Activated CD4-positive, alpha-beta memory T cell treated with anti-CD3 and anti-CD28 coated beads, Interleukin-2, amount 10 ng/mL, durations not matched to agents 7 days and 5 days (primary cell): Measurements from ENCODE around the gene ENG. TPM values are rescaled to one million over a fixed set of nuclear protein-coding genes. Genes with fewer than 3 reads are reported as not detected.

Experiments
- CTCF ChIA-PET: fragments of 350-600 bp; sonication (Branson Sonifier 250); formaldehyde crosslinking; loops from one replicate; lab custom pipeline; 2021; ENCODE audit warnings: antibody characterized with exemption, inconsistent platforms; lab: Charles Lee
- POLR2A ChIA-PET: fragments of 350-600 bp; sonication (Branson Sonifier 250); formaldehyde crosslinking; loops from one replicate; lab custom pipeline; 2021; ENCODE audit warnings: antibody characterized with exemption; lab: Charles Lee
- DNase-seq: peaks from one replicate; pipeline ENCODE4 v3.0.0-alpha.2; 2020
- H3K27ac Mint-ChIP-seq: one replicate; pipeline ENCODE4 v1.8.0; 2021; ENCODE audit warnings: mild to moderate bottlenecking, mixed read lengths
- H3K27me3 Mint-ChIP-seq: one replicate; pipeline ENCODE4 v1.8.0; 2021; ENCODE audit warnings: mixed read lengths
- H3K36me3 Mint-ChIP-seq: one replicate; pipeline ENCODE4 v1.8.0; 2021; ENCODE audit warnings: low read depth, mixed read lengths
- H3K4me1 Mint-ChIP-seq: one replicate; pipeline ENCODE4 v1.8.0; 2021; ENCODE audit warnings: mixed read lengths
- H3K4me3 Mint-ChIP-seq: one replicate; pipeline ENCODE4 v1.8.0; 2021; ENCODE audit warnings: mild to moderate bottlenecking, mixed read lengths
- H3K9me3 Mint-ChIP-seq: one replicate; pipeline ENCODE4 v1.8.0; 2021; ENCODE audit warnings: mixed read lengths
- total RNA-seq, 2 experiments: library from RNA; stranded (reverse); gene quantifications; one replicate each; pipeline ENCODE4 v1.2.3, GENCODE V29; 2021

Gene ENG
- total RNA-seq, 2 experiments from 2014 or later: 13.1 to 14.1 TPM

GRCh38 chr9:127869310-127870152 is 15.1 kb upstream of the ENG start:
- Mint-ChIP-seq H3K4me3 (no peak overlapping the region), H3K27ac (no peak overlapping the region), H3K9me3 (no peaks in the 10 kb centered on the region), H3K4me1 (peaks cover 17% of the 10 kb centered on the region), H3K27me3 (no peaks in the 10 kb centered on the region), H3K36me3 (peaks cover 19% of the 10 kb centered on the region)
- peak; percentile 83 for DNase-seq
- ChIA-PET POLR2A (interaction anchor here (0.7 to 2.2 kb wide), 12 partner anchors 9 to 419 kb away, joined by 3 to 9 read pairs (median 4); partner anchors contain the start of genes CDK9, FPGS, LRSAM1 and RPL12), CTCF (interaction anchor here (0.6 to 5.9 kb wide), 51 partner anchors 8 to 742 kb away, joined by 3 to 49 read pairs (median 5); partner anchors contain the start of genes CDK9, ENG, FPGS and PIP5KL1)

- H3K4me3 Mint-ChIP-seq: no peak overlapping the region
- ChIA-PET POLR2A (interaction anchor here (1.0 to 1.9 kb wide), 4 partner anchors 15 to 83 kb away, joined by 4 to 8 read pairs (median 4); partner anchors contain the start of genes CDK9 and FPGS), CTCF (interaction anchor here (1.0 to 5.9 kb wide), 12 partner anchors 13 to 281 kb away, joined by 3 to 49 read pairs (median 9); partner anchors contain the start of genes CDK9, ENG, SH2D3C and ST6GALNAC4)
- H3K4me1 Mint-ChIP-seq: peaks cover 18% of the 10 kb centered on the region
- H3K9me3 Mint-ChIP-seq: no peaks in the 10 kb centered on the region
- H3K27me3 Mint-ChIP-seq: no peaks in the 10 kb centered on the region
- H3K36me3 Mint-ChIP-seq: peaks cover 19% of the 10 kb centered on the region
- no peak for DNase-seq
- no peak overlapping the region for H3K27ac Mint-ChIP-seq
Measured at GRCh38 chr9:127868278-127868902, 13.9 kb upstream of the ENG start.

DNA sequence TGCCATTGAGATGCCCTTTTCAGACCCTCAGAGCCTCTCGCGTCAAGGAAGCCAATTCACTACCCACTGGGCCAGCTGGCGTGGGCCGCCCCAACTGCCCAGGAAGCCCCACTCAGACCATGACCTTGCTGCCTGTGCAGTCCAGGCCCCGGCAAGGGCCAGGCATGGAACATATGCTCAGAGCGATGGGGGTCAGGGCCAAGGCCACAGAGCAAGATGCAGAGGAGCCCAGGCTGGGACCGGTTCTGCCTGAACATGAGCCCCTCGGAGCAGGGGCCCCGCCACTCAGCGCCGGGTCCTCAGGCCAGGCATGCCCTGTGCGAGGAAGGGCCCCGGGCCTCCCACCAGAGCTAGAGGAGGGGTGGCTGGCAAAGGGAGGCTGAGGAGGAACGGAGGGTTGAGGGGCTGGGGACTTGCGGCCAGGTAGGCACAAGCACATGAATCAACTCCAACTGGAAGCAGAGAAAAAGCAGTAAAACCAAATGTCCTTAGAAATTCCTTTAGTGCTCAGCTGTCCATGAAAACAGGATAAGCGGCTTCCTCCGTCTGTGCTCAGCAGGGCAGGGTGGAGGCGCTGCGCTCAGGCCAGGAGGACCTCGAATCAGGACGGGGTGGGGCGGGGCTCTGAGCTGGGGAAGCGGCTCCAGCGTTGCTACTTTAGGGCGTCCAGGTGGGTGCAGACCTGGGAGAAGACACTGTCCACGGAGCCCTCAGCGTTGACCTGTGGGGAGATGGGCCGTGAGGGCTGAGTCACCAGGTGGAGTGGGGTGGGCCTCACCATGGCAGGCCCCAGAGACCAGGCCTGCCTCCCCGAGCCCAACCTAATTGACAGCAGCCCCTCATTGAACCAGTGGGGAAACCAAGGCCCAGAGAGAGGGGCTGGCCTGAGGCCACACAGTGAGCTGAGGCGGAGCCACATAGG is 13.2 kb upstream of the ENG start:
- Mint-ChIP-seq H3K27me3 (no peaks in the 10 kb centered on the region), H3K4me3 (no peak overlapping the region), H3K9me3 (no peaks in the 10 kb centered on the region), H3K36me3 (peaks cover 19% of the 10 kb centered on the region), H3K4me1 (peaks cover 24% of the 10 kb centered on the region), H3K27ac (no peak overlapping the region)
- ChIA-PET CTCF (interaction anchor here (0.6 to 1.3 kb wide), 2 partner anchors 25 to 133 kb away, joined by 3 to 4 read pairs; partner anchors contain the start of gene TOR2A), POLR2A (interaction anchor here (1.2 kb wide), 1 partner anchor 15 kb away, joined by 4 read pairs; no protein-coding TSS in a partner anchor)
- DNase-seq: no peak

DNA sequence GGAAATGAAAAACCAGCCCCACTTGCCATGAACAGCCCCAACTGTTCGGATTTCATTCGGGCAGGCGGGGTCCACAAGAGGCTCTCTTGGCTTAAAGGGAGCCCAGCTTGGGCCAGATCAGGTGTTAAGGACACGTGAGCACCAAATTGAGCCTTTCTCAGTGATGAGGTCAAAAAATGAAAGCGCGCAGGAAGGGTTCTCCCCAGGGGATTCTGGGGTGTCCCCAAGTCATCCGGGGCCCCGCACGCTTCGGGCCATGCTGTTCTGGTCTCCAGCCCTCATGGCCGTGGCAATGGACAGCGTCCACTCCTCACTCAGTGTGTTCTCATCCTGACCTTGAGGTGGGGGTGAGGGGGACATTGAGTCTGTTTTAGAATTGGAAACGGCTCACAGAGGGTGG is 12.1 kb upstream of the ENG start:
- Mint-ChIP-seq H3K36me3 (peaks cover 19% of the 10 kb centered on the region), H3K4me1 (peaks cover 35% of the 10 kb centered on the region), H3K9me3 (no peaks in the 10 kb centered on the region), H3K27me3 (no peaks in the 10 kb centered on the region), H3K27ac (no peak overlapping the region), H3K4me3 (no peak overlapping the region)
- CTCF ChIA-PET: interaction anchor here (1.3 kb wide), 1 partner anchor 132 kb away, joined by 4 read pairs; the partner anchor contains the start of gene TOR2A
- POLR2A ChIA-PET: no interaction called here
- no peak for DNase-seq

GRCh38 chr9:127865645-127866464 is 11.4 kb upstream of the ENG start:
- DNase-seq: peak; percentile 40
- no peaks in the 10 kb centered on the region for H3K9me3 Mint-ChIP-seq
- H3K4me3 Mint-ChIP-seq: no peak overlapping the region
- peaks cover 41% of the 10 kb centered on the region for H3K4me1 Mint-ChIP-seq
- ChIA-PET CTCF (interaction anchor here (0.7 to 3.5 kb wide), 4 partner anchors 40 to 258 kb away, joined by 3 to 18 read pairs (median 5); partner anchors contain the start of gene TOR2A), POLR2A (interaction anchor here (1.0 to 1.4 kb wide), 4 partner anchors 12 to 90 kb away, joined by 3 to 4 read pairs (median 3); partner anchors contain the start of gene PIP5KL1)
- H3K27me3 Mint-ChIP-seq: no peaks in the 10 kb centered on the region
- H3K36me3 Mint-ChIP-seq: peaks cover 19% of the 10 kb centered on the region
- H3K27ac Mint-ChIP-seq: peak overlapping the region; percentile 38

DNA sequence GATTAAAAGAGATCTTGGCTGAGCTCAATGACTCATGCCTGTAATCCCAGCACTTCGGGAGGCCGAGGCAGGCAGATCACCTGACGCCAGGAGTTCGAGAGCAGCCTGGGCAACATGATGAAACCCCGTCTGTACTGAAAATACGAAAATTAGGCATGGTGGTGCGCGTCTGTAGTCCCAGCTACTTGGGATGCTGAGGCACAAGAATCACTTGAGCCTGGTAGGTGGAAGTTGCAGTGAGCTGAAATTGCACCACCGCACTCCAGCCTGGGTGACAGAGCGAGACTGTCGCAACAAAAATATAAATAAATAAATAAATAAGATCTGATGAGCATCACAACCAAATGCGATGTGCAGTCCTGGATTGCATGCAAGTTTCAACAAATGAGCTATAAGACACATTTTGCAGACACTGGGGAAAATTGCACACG is 8.7 kb upstream of the ENG start:
- peaks cover 41% of the 10 kb centered on the region for H3K4me1 Mint-ChIP-seq
- no peaks in the 10 kb centered on the region for H3K9me3 Mint-ChIP-seq
- no peak for DNase-seq
- H3K36me3 Mint-ChIP-seq: peaks cover 14% of the 10 kb centered on the region
- H3K27me3 Mint-ChIP-seq: no peaks in the 10 kb centered on the region
- CTCF ChIA-PET: interaction anchor here (1.8 to 3.5 kb wide), 2 partner anchors 58 to 128 kb away, joined by 7 to 18 read pairs; partner anchors contain the start of gene TOR2A
- POLR2A ChIA-PET: interaction anchor here (1.0 to 1.8 kb wide), 7 partner anchors 9 to 128 kb away, joined by 3 to 7 read pairs (median 4); partner anchors contain the start of genes ENG and TOR2A
- H3K4me3 Mint-ChIP-seq: no peak overlapping the region
- peak overlapping the region; percentile 85 for H3K27ac Mint-ChIP-seq

GRCh38 chr9:127862075-127863011 is 7.9 kb upstream of the ENG start:
- Mint-ChIP-seq H3K36me3 (peaks cover 11% of the 10 kb centered on the region), H3K9me3 (no peaks in the 10 kb centered on the region), H3K27ac (peak overlapping the region; percentile 85), H3K27me3 (no peaks in the 10 kb centered on the region), H3K4me1 (peaks cover 41% of the 10 kb centered on the region), H3K4me3 (peak overlapping the region; percentile 18)
- peak; percentile 71 for DNase-seq
- ChIA-PET CTCF (interaction anchor here (1.0 to 3.5 kb wide), 3 partner anchors 8 to 127 kb away, joined by 7 to 18 read pairs (median 7); partner anchors contain the start of gene TOR2A), POLR2A (interaction anchor here (0.6 to 1.8 kb wide), 6 partner anchors 8 to 128 kb away, joined by 3 to 6 read pairs (median 4); partner anchors contain the start of genes ENG and TOR2A)

DNA sequence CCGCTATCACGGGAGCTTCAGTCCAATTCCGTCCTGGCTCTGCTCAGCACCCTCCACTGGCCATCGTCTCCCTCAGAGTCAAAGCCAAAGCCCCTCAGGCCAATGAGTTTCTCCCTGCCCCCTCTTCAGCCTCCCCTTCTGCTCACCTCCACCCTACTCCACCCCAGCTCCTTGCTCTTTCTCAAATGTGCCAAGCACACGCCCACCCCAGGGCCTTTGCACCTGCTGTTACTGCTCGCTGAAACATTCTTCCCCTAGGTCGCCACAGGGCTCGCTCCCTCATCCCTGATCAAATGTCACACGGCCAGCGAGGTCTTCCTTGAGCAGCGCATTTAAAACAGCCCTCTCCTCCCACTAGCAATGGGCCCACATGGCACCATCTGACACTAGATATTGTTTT is 6.3 kb upstream of the ENG start:
- Mint-ChIP-seq H3K27me3 (no peaks in the 10 kb centered on the region), H3K9me3 (no peaks in the 10 kb centered on the region), H3K36me3 (peaks cover 9% of the 10 kb centered on the region), H3K27ac (peak overlapping the region; percentile 21), H3K4me3 (no peak overlapping the region), H3K4me1 (peaks cover 36% of the 10 kb centered on the region)
- POLR2A ChIA-PET: interaction anchor here (0.9 kb wide), 1 partner anchor 75 kb away, joined by 3 read pairs; the partner anchor contains the start of gene CDK9
- CTCF ChIA-PET: interaction anchor here (0.6 to 1.1 kb wide), 4 partner anchors 9 to 276 kb away, joined by 3 to 7 read pairs (median 4); partner anchors contain the start of gene TOR2A
- DNase-seq: no peak

DNA sequence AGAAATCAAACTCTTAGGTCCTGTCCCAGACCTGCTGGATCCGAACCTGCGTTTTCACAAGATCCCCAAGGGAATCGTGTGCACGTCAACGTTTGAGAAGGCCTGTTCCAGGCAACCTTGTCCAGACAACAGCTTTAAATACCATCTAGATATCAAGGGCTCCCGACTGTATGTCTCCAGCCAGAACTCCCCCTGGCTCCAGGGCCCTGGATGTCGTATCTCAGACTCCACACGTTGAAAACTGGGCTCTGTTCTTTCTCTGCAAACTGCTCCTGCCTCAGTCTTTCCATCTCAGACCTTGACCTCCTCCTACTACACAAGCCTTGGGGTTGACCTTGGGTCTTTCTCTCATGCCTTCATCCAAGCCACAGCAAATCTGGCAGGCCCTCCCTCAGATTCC is 5.8 kb upstream of the ENG start:
- Mint-ChIP-seq H3K4me1 (peaks cover 31% of the 10 kb centered on the region), H3K36me3 (peaks cover 4% of the 10 kb centered on the region), H3K4me3 (no peak overlapping the region), H3K27me3 (no peaks in the 10 kb centered on the region), H3K27ac (no peak overlapping the region), H3K9me3 (no peaks in the 10 kb centered on the region)
- DNase-seq: no peak
- ChIA-PET POLR2A (interaction anchor here (0.9 kb wide), 1 partner anchor 74 kb away, joined by 3 read pairs; the partner anchor contains the start of gene CDK9), CTCF (interaction anchor here (0.6 to 1.1 kb wide), 2 partner anchors 125 to 275 kb away, joined by 3 to 5 read pairs; partner anchors contain the start of gene TOR2A)

GRCh38 chr9:127858041-127858512 is 3.6 kb upstream of the ENG start:
- peaks cover 32% of the 10 kb centered on the region for H3K4me1 Mint-ChIP-seq
- H3K36me3 Mint-ChIP-seq: no peaks in the 10 kb centered on the region
- H3K4me3 Mint-ChIP-seq: no peak overlapping the region
- no peaks in the 10 kb centered on the region for H3K27me3 Mint-ChIP-seq
- DNase-seq: no peak
- ChIA-PET POLR2A (no interaction called here), CTCF (interaction anchor here (1.7 kb wide), 1 partner anchor 14 kb away, joined by 3 read pairs; no protein-coding TSS in a partner anchor)
- H3K9me3 Mint-ChIP-seq: no peaks in the 10 kb centered on the region
- no peak overlapping the region for H3K27ac Mint-ChIP-seq
